Gastrocnemius medialis (tissue), 4 donors: Measurements from ENCODE around the gene MPDU1. TPM values are rescaled to one million over a fixed set of nuclear protein-coding genes. Genes with fewer than 3 reads are reported as not detected.

Experiments used
- ATAC-seq, 2 donors: fragments of 150-250 bp; one replicate each; pipeline ENCODE4 v1.9.1; 2016
- DNase-seq, 2 donors: peaks; one replicate each; pipeline ENCODE4 v3.0.0-alpha.2; 2019
- H3K27ac ChIP-seq, 4 donors: fragments of 200-600 bp; sonication (generic); 1 replicate in 1 of 4; 2 replicates in 3 of 4; pipeline ENCODE4 v1.5.1; 2016 to 2018; ENCODE audit warnings: mild to moderate bottlenecking in 2 of 4, moderate library complexity in 1 of 4
- H3K27me3 ChIP-seq, 3 donors: fragments of 200-600 bp; sonication (generic) in 2 of 3; 1 replicate in 1 of 3; 2 replicates in 2 of 3; pipeline versions ENCODE4 v1.5.1 to v1.6.0; 2016 to 2019; ENCODE audit warnings: mild to moderate bottlenecking in 1 of 3, moderate library complexity in 1 of 3
- H3K36me3 ChIP-seq, 2 donors: fragments of 200-600 bp; sonication (generic) in 1 of 2; one replicate each; pipeline ENCODE4 v1.5.1; 2017 to 2018
- H3K4me1 ChIP-seq, 2 donors: fragments of 200-600 bp; sonication (generic) in 1 of 2; one replicate each; pipeline ENCODE4 v1.5.1; 2016 to 2017; ENCODE audit warnings: mild to moderate bottlenecking in 2 of 2
- H3K4me3 ChIP-seq, 4 donors: fragments of 200-600 bp; sonication (generic) in 3 of 4; 1 replicate in 1 of 4; 2 replicates in 3 of 4; pipeline ENCODE4 v1.5.1; 2016 to 2019; ENCODE audit warnings: mild to moderate bottlenecking in 2 of 4
- H3K9me3 ChIP-seq, 3 donors: fragments of 200-600 bp; sonication (generic) in 2 of 3; 1 replicate in 1 of 3; 2 replicates in 2 of 3; pipeline ENCODE4 v1.5.1; 2016 to 2019
- POLR2A ChIP-seq, 2 donors: fragments of 450-650 bp; IDR thresholded peaks; one replicate each; pipeline ENCODE4 v1.6.1; 2017; ENCODE audit warnings: antibody characterized with exemption in 2 of 2, mild to moderate bottlenecking in 2 of 2, moderate library complexity in 2 of 2
- in situ Hi-C, 4 donors: fragments of 200-750 bp; cut with MboI; loops; one replicate each; pipeline versions ENCODE4 v1.15.0 to v1.8.0; 2017; ENCODE audit warnings: low sequenced_read_pairs in 4 of 4
- intact Hi-C: fragments of 100-400 bp; cut with DNase I; formaldehyde crosslinking; loops from one replicate; pipeline ENCODE4 v1.15.1; 2023; ENCODE audit warnings: low total_unique reads
- total RNA-seq, 4 donors: library from RNA; depleted of rRNA; stranded (reverse); fragments of >200 nt; gene quantifications; one replicate each; pipeline versions ENCODE4 v1.1.0 to v1.2.3, GENCODE V29; 2016
- TF ChIP-seq, protein P1 (sequence below), 5 experiments: fragments of 450-650 bp in 3 of 5; fragments of 200-600 bp in 2 of 5; sonication (generic) in 2 of 5; IDR thresholded peaks in 4 of 5; conservative IDR thresholded peaks in 1 of 5; 1 replicate in 4 of 5; 2 replicates in 1 of 5; pipeline ENCODE4 v1.5.1; 2016 to 2019; ENCODE audit warnings: antibody characterized with exemption in 5 of 5, mild to moderate bottlenecking in 3 of 5, moderate library complexity in 3 of 5

Gene MPDU1
- total RNA-seq, 4 donors from 2014 or later = 55.9 to 157 (median 101) TPM

DNA sequence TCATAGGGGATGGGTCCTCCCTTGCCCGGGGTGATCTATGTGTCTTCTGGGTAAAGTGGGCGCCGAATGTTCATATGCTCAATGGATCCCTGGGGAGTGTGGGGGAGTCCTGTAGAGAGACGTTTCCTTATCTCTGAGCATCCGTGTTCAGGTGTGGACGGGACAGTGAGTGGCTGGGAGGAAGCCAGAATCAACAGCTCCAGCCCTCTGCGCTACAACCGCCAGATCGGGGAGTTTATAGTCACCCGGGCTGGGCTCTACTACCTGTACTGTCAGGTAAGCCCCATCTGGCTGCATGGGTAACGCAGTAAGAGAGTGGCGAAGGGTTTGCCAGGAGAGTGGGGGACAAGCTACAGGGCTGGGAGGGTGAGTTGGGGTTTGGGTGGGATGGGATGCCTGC, 27.0 kb upstream of the MPDU1 start:
- intact Hi-C loops = no loop called here

GRCh38 chr17:7557147-7557764, 26.4 kb upstream of the MPDU1 start:
- in situ Hi-C loops = loop anchor here in 1 of 4 donors (10.0 to 25.0 kb wide), 2 partner anchors 52 to 120 kb away; partner anchors contain the start of genes CHRNB1, FGF11, SPEM2 and SPEM3
- H3K4me3 ChIP-seq = peak overlapping the region in 2 of 4 donors; percentile 49 to 95

More for the DNA sequence above, 27.0 kb upstream of the MPDU1 start:
- DNase-seq = no peak
- no peak overlapping the region for H3K4me3 ChIP-seq
- no peaks in the 10 kb centered on the region for H3K27me3 ChIP-seq
- H3K9me3 ChIP-seq = no peaks in the 10 kb centered on the region
- H3K36me3 ChIP-seq = no peaks in the 10 kb centered on the region
- TF ChIP-seq POLR2A (IDR thresholded peaks at IDR 0.05) = no peak
- TF ChIP-seq, protein P1, sequence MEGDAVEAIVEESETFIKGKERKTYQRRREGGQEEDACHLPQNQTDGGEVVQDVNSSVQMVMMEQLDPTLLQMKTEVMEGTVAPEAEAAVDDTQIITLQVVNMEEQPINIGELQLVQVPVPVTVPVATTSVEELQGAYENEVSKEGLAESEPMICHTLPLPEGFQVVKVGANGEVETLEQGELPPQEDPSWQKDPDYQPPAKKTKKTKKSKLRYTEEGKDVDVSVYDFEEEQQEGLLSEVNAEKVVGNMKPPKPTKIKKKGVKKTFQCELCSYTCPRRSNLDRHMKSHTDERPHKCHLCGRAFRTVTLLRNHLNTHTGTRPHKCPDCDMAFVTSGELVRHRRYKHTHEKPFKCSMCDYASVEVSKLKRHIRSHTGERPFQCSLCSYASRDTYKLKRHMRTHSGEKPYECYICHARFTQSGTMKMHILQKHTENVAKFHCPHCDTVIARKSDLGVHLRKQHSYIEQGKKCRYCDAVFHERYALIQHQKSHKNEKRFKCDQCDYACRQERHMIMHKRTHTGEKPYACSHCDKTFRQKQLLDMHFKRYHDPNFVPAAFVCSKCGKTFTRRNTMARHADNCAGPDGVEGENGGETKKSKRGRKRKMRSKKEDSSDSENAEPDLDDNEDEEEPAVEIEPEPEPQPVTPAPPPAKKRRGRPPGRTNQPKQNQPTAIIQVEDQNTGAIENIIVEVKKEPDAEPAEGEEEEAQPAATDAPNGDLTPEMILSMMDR (IDR thresholded peaks at IDR 0.05 in 4 of 5, conservative IDR thresholded peaks at IDR 0.05 in 1 of 5) = no peak
- peaks cover 35 to 38% of the 10 kb centered on the region in 2 donors for H3K4me1 ChIP-seq
- ATAC-seq = no peak
- in situ Hi-C loops = loop anchor here in 1 of 4 donors (10.0 to 25.0 kb wide), 2 partner anchors 52 to 119 kb away; partner anchors contain the start of genes CHRNB1, FGF11, SPEM2 and SPEM3
- H3K27ac ChIP-seq = peak overlapping the region; percentile 9 to 96 (median 94)

GRCh38 chr17:7557775-7558543, 25.7 kb upstream of the MPDU1 start:
- TF ChIP-seq POLR2A (IDR thresholded peaks at IDR 0.05) = peak; percentile 36 to 49
- TF ChIP-seq, protein P1 (IDR thresholded peaks at IDR 0.05 in 4 of 5, conservative IDR thresholded peaks at IDR 0.05 in 1 of 5) = no peak
- no peaks in the 10 kb centered on the region for H3K27me3 ChIP-seq
- H3K4me1 ChIP-seq = peaks cover 42 to 46% of the 10 kb centered on the region in 2 donors
- intact Hi-C loops = no loop called here
- ATAC-seq (peak; percentile 38 to 46), DNase-seq (peak; percentile 70 to 80)
- peak overlapping the region; percentile 93 to 96 (median 96) for H3K27ac ChIP-seq
- H3K4me3 ChIP-seq = peak overlapping the region; percentile 46 to 95 (median 48)
- H3K36me3 ChIP-seq = peaks cover 0 to 1% of the 10 kb centered on the region in 2 donors
- in situ Hi-C loops = loop anchor here in 1 of 4 donors (10.0 to 25.0 kb wide), 2 partner anchors 53 to 121 kb away; partner anchors contain the start of genes CHRNB1, FGF11, SPEM2 and SPEM3
- H3K9me3 ChIP-seq = no peaks in the 10 kb centered on the region

More at GRCh38 chr17:7557147-7557764, 26.4 kb upstream of the MPDU1 start:
- Histone ChIP-seq H3K27ac (peak overlapping the region; percentile 93 to 96 (median 96)), H3K36me3 (no peaks in the 10 kb centered on the region), H3K4me1 (peaks cover 35 to 39% of the 10 kb centered on the region in 2 donors), H3K9me3 (no peaks in the 10 kb centered on the region), H3K27me3 (no peaks in the 10 kb centered on the region)
- no peak for DNase-seq
- TF ChIP-seq POLR2A (IDR thresholded peaks at IDR 0.05) = no peak
- TF ChIP-seq, protein P1 (IDR thresholded peaks at IDR 0.05 in 4 of 5, conservative IDR thresholded peaks at IDR 0.05 in 1 of 5) = no peak
- intact Hi-C loops = no loop called here
- no peak for ATAC-seq

DNA sequence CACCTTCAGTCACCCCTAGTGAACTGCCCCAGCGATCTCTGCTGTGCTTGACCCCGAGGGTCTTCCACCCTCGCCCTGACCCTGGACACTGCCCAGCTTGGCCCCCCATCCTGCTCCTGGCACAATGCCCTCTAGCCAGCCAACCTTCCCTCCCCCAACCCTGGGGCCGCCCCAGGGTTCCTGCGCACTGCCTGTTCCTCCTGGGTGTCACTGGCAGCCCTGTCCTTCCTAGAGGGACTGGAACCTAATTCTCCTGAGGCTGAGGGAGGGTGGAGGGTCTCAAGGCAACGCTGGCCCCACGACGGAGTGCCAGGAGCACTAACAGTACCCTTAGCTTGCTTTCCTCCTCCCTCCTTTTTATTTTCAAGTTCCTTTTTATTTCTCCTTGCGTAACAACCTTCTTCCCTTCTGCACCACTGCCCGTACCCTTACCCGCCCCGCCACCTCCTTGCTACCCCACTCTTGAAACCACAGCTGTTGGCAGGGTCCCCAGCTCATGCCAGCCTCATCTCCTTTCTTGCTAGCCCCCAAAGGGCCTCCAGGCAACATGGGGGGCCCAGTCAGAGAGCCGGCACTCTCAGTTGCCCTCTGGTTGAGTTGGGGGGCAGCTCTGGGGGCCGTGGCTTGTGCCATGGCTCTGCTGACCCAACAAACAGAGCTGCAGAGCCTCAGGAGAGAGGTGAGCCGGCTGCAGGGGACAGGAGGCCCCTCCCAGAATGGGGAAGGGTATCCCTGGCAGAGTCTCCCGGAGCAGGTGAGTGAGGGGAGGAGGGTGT, 24.9 kb upstream of the MPDU1 start, which contains the start of gene TNFSF13:
Gene TNFSF13, plus strand, starts transcription at position 207 of the 776 bp plus-strand sequence. Its CDS starts 290 bp downstream, at position 497.
- DNase-seq (no peak), ATAC-seq (no peak)
- Histone ChIP-seq H3K4me3 (peak within 1 kb of the TSS; percentile 46 to 95 (median 48)), H3K4me1 (peaks cover 44 to 54% of the 10 kb centered on the region in 2 donors), H3K36me3 (peaks cover 0 to 9% of the 10 kb centered on the region in 2 donors), H3K9me3 (no peaks in the 10 kb centered on the region), H3K27ac (peak within 1 kb of the TSS; percentile 93 to 96 (median 96)), H3K27me3 (no peaks in the 10 kb centered on the region)
- TF ChIP-seq POLR2A (IDR thresholded peaks at IDR 0.05) = no peak
- TF ChIP-seq, protein P1 (IDR thresholded peaks at IDR 0.05 in 4 of 5, conservative IDR thresholded peaks at IDR 0.05 in 1 of 5) = no peak
- in situ Hi-C loops = loop anchor here in 1 of 4 donors (10.0 to 25.0 kb wide), 2 partner anchors 54 to 121 kb away; partner anchors contain the start of genes CHRNB1, FGF11, SPEM2 and SPEM3
- intact Hi-C loops = no loop called here
